ENCODE data around the gene DMAC2. TPM values are rescaled to one million over a fixed set of nuclear protein-coding genes. Genes with fewer than 3 reads are reported as not detected.
A peak's percentile ranks its signal among the peaks of the same experiment; 100 is the strongest.
"Not testable (repeated sequence)": the region's sequence is repeated elsewhere in the genome, so short reads cannot be mapped to it uniquely, and the experiment has no call there.

DMAC2 gene
- total RNA-seq, 6 experiments from 2014 or later = 18.9 to 30.5 (median 22.5) TPM

DNA sequence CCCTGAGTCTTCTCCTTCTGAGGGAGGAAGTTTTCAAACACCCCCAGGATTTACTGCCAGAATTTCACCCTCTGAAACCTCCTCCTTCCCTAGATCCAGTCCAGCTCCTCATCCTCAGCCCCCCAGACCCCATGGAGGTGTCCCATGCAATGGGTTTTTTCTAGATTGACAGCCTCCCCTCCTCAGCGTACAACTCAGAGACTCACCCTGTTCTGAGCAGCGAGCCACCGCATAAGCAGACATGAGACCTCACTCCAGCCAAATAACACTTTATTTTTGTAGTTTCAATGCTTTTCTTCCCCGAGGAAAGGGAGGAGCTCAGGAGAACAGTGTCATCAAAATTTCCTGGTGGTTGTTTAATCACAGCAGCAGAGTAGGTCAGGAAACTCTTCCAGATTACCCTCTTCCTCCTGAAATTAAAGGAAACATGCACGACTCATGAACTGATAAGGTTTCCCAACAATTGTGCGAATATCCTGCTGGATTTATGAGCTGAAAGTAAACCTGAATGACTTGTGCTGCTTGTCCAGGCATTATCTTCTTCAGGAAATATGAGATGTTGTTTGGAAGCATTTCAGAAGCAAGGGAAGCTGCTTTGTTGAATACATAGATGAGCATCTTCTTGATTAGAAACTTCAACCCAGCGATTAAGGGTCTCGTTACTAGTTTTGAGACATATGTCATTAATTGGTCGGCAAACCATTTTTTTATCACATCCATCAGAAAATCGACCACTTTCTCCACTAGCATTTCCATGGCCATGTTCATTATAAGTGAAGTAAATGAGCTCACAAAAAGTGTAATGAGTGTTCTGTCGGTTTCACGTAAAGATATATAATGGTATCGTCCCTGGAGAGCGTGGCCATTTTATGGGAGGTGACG lies 39.4 kb upstream of the DMAC2 start:
- no peaks in the 10 kb centered on the region for H3K9me3 ChIP-seq
- WGBS (ENCODE audit: insufficient coverage, low coverage, low lambda C conversion rate, missing lambda C conversion rate) = 45% methylated on average over 15 of the region's 15 CpGs
- TF ChIP-seq CTCF (IDR thresholded peaks at IDR 0.05) (no peak), POLR2A (IDR thresholded peaks at IDR 0.05) (no peak)
- no peaks in the 10 kb centered on the region for H3K27me3 ChIP-seq
- peak overlapping the region; percentile 26 to 47 (median 33) for H3K27ac ChIP-seq
- intact Hi-C loops (cut with DNase I) = no loop called here
- H3K4me3 ChIP-seq = no peak overlapping the region
- no peak for DNase-seq
- no peaks in the 10 kb centered on the region for H3K36me3 ChIP-seq
- peak; percentile 53 to 75 (median 72) for ATAC-seq
- no peaks in the 10 kb centered on the region for H3K4me1 ChIP-seq

GRCh38 chr19:41478171-41478570 lies 38.5 kb upstream of the DMAC2 start:
- TF ChIP-seq CTCF (IDR thresholded peaks at IDR 0.05) (no peak), POLR2A (IDR thresholded peaks at IDR 0.05) (no peak)
- peaks cover 0 to 5% of the 10 kb centered on the region in 2 donors for H3K27me3 ChIP-seq
- H3K27ac ChIP-seq = peak overlapping the region; percentile 26 to 47 (median 33)
- no peaks in the 10 kb centered on the region for H3K36me3 ChIP-seq
- WGBS (ENCODE audit: insufficient coverage, low coverage, low lambda C conversion rate, missing lambda C conversion rate) = 44% methylated on average over 8 of the region's 8 CpGs
- ATAC-seq (no peak), DNase-seq (no peak)
- intact Hi-C loops (cut with DNase I) = no loop called here
- no peak overlapping the region for H3K4me3 ChIP-seq
- no peaks in the 10 kb centered on the region for H3K9me3 ChIP-seq
- H3K4me1 ChIP-seq = no peaks in the 10 kb centered on the region

DNA sequence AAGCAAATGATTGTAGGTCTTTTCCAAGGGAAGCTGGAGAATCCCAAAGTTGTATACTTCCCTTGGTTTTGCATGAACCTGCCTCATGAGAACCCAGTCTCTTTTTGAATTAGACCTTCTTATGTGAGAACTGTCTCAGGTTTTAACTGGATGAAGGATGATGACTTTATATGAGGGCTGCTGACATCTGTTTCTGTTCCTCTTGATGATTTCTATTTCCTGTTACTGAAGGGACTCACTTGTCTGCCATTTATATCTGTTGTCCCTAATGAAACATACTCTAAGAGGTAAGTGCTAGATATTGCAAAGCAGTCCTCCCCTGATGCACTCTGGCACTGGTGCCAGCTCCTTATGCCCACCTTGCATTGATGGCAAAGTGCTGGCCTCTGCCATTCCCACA lies 36.9 kb upstream of the DMAC2 start:
- ATAC-seq = no peak
- Histone ChIP-seq H3K4me1 (no peaks in the 10 kb centered on the region), H3K36me3 (no peaks in the 10 kb centered on the region), H3K9me3 (no peaks in the 10 kb centered on the region), H3K27ac (no peak overlapping the region), H3K4me3 (no peak overlapping the region), H3K27me3 (peaks cover 0 to 5% of the 10 kb centered on the region in 2 donors)
- no peak for DNase-seq
- intact Hi-C loops (cut with DNase I) = no loop called here
- TF ChIP-seq POLR2A (IDR thresholded peaks at IDR 0.05) (no peak), CTCF (IDR thresholded peaks at IDR 0.05) (no peak)

DNA sequence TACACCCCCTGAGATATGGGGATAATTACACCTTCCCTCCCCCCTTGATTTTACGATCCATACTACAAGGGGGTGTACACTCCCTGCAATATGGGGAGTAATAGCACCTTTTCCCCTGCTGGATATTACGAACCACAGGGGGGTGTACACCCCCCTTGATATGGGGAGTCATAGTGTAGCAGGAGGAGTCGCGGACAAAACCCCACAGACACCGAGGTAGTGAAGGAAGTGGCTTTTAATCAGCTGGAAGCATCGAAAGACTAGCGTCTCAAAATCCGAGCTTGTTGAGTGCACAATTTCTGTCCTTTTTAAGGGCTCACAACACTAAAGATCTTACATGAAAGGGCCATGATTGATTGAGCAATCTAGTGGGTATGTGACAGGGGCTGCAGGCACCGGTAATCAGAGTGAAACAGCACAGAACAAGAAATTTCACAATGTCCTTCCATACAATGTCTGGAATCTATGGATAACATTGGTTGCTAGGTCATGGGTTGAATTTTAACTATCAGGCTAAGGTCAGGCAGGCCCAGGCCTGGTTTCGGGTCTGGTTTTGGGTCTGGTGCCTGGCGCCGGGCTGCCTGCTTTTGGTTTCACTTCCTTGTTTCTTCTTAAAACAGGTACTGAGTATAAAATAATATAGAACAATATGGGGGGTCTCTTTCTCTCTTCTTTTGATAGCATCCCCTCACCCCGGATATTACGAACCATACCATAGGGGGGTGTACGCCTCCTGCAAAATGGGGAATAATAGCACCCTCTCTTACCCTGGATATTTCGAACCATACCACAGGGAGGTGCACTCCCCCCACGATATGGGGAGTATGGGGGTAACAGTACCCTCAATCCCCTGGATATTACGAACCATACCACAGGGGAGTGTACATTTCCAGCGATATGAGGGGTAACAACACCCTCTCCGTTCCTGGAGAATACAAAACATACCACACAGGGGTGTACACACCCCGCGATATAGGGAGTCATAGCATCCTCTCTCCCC lies 23.8 kb upstream of the DMAC2 start:
- ATAC-seq; H3K27ac ChIP-seq; H3K4me1 ChIP-seq; H3K4me3 ChIP-seq; H3K36me3 ChIP-seq; DNase-seq; intact Hi-C loops (cut with DNase I); H3K9me3 ChIP-seq; H3K27me3 ChIP-seq: not testable (repeated sequence)
- WGBS (ENCODE audit: insufficient coverage, low coverage, low lambda C conversion rate, missing lambda C conversion rate) = 67% methylated on average over 22 of the region's 22 CpGs

DNA sequence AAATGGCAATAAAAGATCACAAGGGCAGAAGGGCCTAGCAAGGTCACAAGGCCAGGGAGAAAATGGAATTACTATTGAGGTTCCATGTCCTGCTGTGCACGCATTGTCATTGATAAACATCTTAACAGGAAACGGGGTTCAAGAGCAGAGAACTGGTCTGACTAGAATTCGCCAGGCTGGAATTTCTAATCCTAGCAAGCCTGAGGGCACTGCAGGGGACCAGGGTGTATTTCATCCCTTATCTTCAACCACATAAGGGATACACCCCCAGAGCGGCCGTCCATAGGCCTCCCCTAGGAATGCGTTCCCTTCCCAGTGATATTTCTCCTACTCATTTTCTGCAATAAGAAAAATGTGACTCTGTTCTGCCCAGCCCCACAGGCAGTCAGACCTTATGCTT lies 22.8 kb upstream of the DMAC2 start:
- ATAC-seq (no peak), DNase-seq (no peak)
- TF ChIP-seq CTCF (IDR thresholded peaks at IDR 0.05) (no peak), POLR2A (IDR thresholded peaks at IDR 0.05) (no peak)
- no peaks in the 10 kb centered on the region for H3K4me1 ChIP-seq
- no peak overlapping the region for H3K27ac ChIP-seq
- intact Hi-C loops (cut with DNase I) = no loop called here
- no peaks in the 10 kb centered on the region for H3K36me3 ChIP-seq
- 51% methylated on average over 5 of the region's 6 CpGs for WGBS (ENCODE audit: insufficient coverage, low coverage, low lambda C conversion rate, missing lambda C conversion rate)
- H3K4me3 ChIP-seq = no peak overlapping the region
- H3K27me3 ChIP-seq = no peaks in the 10 kb centered on the region
- H3K9me3 ChIP-seq = no peaks in the 10 kb centered on the region

All from right lobe of liver (tissue), 6 donors.